Cardiac muscle cell (in vitro differentiated cells and primary cell): ENCODE measurements around the gene VCL. TPM values are rescaled to one million over a fixed set of nuclear protein-coding genes. Genes with fewer than 3 reads are reported as not detected.

Source experiments
- DNase-seq, 2 donors: peaks; one replicate each; pipeline versions ENCODE4 v3.0.0 to v3.0.0-alpha.2; 2010 to 2017; ENCODE audit warnings: low read depth in 1 of 2, low spot score in 1 of 2
- H3K27ac ChIP-seq: fragments of 200-600 bp; sonication (generic); 2 replicates; pipeline ENCODE4 v1.5.1; 2016
- H3K27me3 ChIP-seq: fragments of 200-600 bp; sonication (generic); 2 replicates; pipeline ENCODE4 v1.6.0; 2016; ENCODE audit warnings: control low read depth
- H3K36me3 ChIP-seq: fragments of 200-600 bp; sonication (generic); 2 replicates; pipeline ENCODE4 v1.5.1; 2016; ENCODE audit warnings: control low read depth
- H3K4me1 ChIP-seq: fragments of 200-600 bp; sonication (generic); 2 replicates; pipeline ENCODE4 v1.8.1; 2017; ENCODE audit warnings: low read depth, mild to moderate bottlenecking, mixed run types
- H3K4me3 ChIP-seq: fragments of 200-600 bp; sonication (generic); 2 replicates; pipeline ENCODE4 v1.5.1; 2016; ENCODE audit warnings: mild to moderate bottlenecking
- H3K9me3 ChIP-seq: fragments of 200-600 bp; sonication (generic); 2 replicates; pipeline ENCODE4 v1.5.1; 2017; ENCODE audit warnings: low read depth, mild to moderate bottlenecking, control low read depth
- CTCF ChIP-seq: IDR thresholded peaks from 2 replicates; pipeline ENCODE4 v1.5.1; 2012; ENCODE audit warnings: low read depth, mild to moderate bottlenecking, low read length
- polyA plus RNA-seq: library from polyadenylated mRNA; unstranded; fragments of >200 nt; fragmentation: Nextera tagmentation; extraction: Ambion mirVana; gene quantifications from 2 replicates; pipeline ENCODE4 v1.2.1, GENCODE V29; 2016
- total RNA-seq: library from RNA; depleted of rRNA; stranded (reverse); fragments of >200 nt; gene quantifications from 2 replicates; pipeline ENCODE4 v1.2.3, GENCODE V29; 2016

Gene VCL
- total and polyA plus RNA-seq, 2 experiments from 2014 or later: 118 to 167 TPM

GRCh38 chr10:74165530-74165901 is 167.6 kb downstream of the VCL start:
- Histone ChIP-seq H3K4me3 (no peak overlapping the region), H3K9me3 (no peaks in the 10 kb centered on the region), H3K36me3 (no peaks in the 10 kb centered on the region), H3K27me3 (no peaks in the 10 kb centered on the region), H3K27ac (no peak overlapping the region), H3K4me1 (no peaks in the 10 kb centered on the region)
- DNase-seq: no peak
- no peak for TF ChIP-seq CTCF

- H3K27ac ChIP-seq: no peak overlapping the region
- peaks cover 10% of the 10 kb centered on the region for H3K4me1 ChIP-seq
- DNase-seq: no peak
- H3K9me3 ChIP-seq: no peaks in the 10 kb centered on the region
- no peaks in the 10 kb centered on the region for H3K36me3 ChIP-seq
- H3K4me3 ChIP-seq: no peak overlapping the region
- TF ChIP-seq CTCF: no peak
- H3K27me3 ChIP-seq: no peaks in the 10 kb centered on the region
Measured at GRCh38 chr10:74167443-74167842, 169.5 kb downstream of the VCL start.

Other genes with a start within 250 kb of the VCL start
- 37.8 and 42.5 TPM in 2 replicates for gene CHCHD1, start 216.1 kb upstream of the VCL start, total RNA-seq
- 81.8 and 83.2 TPM in 2 replicates for gene CHCHD1, start 216.1 kb upstream of the VCL start, polyA plus RNA-seq
- 89.3 and 115 TPM in 2 replicates for gene ZSWIM8, start 212.5 kb upstream of the VCL start, total RNA-seq
- gene ZSWIM8, start 212.5 kb upstream of the VCL start, polyA plus RNA-seq: 37.1 and 63.7 TPM in 2 replicates
- 23.7 and 61.2 TPM in 2 replicates for gene NDST2, start 186.5 kb upstream of the VCL start, total RNA-seq
- gene NDST2, start 186.5 kb upstream of the VCL start, polyA plus RNA-seq: 16.6 and 21.6 TPM in 2 replicates
- gene CAMK2G, start 123.6 kb upstream of the VCL start, total RNA-seq: 28.2 and 29.8 TPM in 2 replicates
- gene CAMK2G, start 123.6 kb upstream of the VCL start, polyA plus RNA-seq: 7.7 and 8.5 TPM in 2 replicates
- gene PLAU, start 87.0 kb upstream of the VCL start, total RNA-seq: 3.8 and 5.4 TPM in 2 replicates
- 4.0 and 4.1 TPM in 2 replicates for gene PLAU, start 87.0 kb upstream of the VCL start, polyA plus RNA-seq
- gene AP3M1, start 152.7 kb downstream of the VCL start, total RNA-seq: 21.8 and 25.7 TPM in 2 replicates
- gene AP3M1, start 152.7 kb downstream of the VCL start, polyA plus RNA-seq: 32.6 and 43.8 TPM in 2 replicates
- gene ADK, start 153.1 kb downstream of the VCL start, total RNA-seq: 20.4 and 24.8 TPM in 2 replicates
- gene ADK, start 153.1 kb downstream of the VCL start, polyA plus RNA-seq: 57.4 and 73.8 TPM in 2 replicates